ENCODE results near the gene ZNF462. TPM values are rescaled to one million over a fixed set of nuclear protein-coding genes. Genes with fewer than 3 reads are reported as not detected.
A peak's percentile ranks its signal among the peaks of the same experiment; 100 is the strongest.

Gene ZNF462
- total RNA-seq, 1 donor from 2014 or later, result 28.5 TPM

- intact Hi-C loops (cut with DNase I), result no loop called here
- DNase-seq (ENCODE audit: extremely low spot score in 2 of 2), result no peak
- Histone ChIP-seq H3K4me1 (no peaks in the 10 kb centered on the region), H3K27ac (no peak overlapping the region), H3K36me3 (no peaks in the 10 kb centered on the region), H3K27me3 (no peaks in the 10 kb centered on the region), H3K9me3 (no peaks in the 10 kb centered on the region), H3K4me3 (no peak overlapping the region)
- TF ChIP-seq, protein P1, sequence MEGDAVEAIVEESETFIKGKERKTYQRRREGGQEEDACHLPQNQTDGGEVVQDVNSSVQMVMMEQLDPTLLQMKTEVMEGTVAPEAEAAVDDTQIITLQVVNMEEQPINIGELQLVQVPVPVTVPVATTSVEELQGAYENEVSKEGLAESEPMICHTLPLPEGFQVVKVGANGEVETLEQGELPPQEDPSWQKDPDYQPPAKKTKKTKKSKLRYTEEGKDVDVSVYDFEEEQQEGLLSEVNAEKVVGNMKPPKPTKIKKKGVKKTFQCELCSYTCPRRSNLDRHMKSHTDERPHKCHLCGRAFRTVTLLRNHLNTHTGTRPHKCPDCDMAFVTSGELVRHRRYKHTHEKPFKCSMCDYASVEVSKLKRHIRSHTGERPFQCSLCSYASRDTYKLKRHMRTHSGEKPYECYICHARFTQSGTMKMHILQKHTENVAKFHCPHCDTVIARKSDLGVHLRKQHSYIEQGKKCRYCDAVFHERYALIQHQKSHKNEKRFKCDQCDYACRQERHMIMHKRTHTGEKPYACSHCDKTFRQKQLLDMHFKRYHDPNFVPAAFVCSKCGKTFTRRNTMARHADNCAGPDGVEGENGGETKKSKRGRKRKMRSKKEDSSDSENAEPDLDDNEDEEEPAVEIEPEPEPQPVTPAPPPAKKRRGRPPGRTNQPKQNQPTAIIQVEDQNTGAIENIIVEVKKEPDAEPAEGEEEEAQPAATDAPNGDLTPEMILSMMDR (IDR thresholded peaks at IDR 0.05), result no peak
- TF ChIP-seq POLR2A (IDR thresholded peaks at IDR 0.05) (no peak), POLR2AphosphoS5 (IDR thresholded peaks at IDR 0.05; ENCODE audit: insufficient read depth in 1 of 2, low read depth in 1 of 2) (no peak)
Observed at GRCh38 chr9:107025260-107026035, 162.5 kb downstream of the ZNF462 start.

DNA sequence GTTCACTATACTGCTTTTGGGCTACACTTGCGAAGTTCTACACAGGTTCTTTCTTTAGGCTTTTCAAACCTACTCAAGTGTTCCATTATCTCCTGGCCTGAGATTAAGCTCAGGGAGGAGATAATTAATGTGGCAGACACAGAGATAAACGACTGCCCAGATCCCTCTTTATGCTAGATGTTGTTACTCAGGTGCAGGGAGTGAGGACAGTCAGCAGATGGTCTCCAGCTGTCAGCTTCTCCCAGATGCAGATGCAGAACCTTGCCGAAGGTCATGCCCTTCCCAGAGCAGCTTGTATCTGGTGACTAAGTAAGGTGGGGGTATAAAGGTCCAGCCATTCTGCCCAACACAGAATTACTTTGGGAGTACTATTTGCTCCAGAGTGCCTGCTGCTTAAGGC, 166.2 kb downstream of the ZNF462 start:
- Histone ChIP-seq H3K4me1 (no peaks in the 10 kb centered on the region), H3K9me3 (no peaks in the 10 kb centered on the region), H3K27ac (no peak overlapping the region), H3K36me3 (no peaks in the 10 kb centered on the region), H3K27me3 (no peaks in the 10 kb centered on the region), H3K4me3 (no peak overlapping the region)
- intact Hi-C loops (cut with DNase I), result no loop called here
- TF ChIP-seq, protein P1 (IDR thresholded peaks at IDR 0.05), result no peak
- TF ChIP-seq POLR2A (IDR thresholded peaks at IDR 0.05) (no peak), POLR2AphosphoS5 (IDR thresholded peaks at IDR 0.05; ENCODE audit: insufficient read depth in 1 of 2, low read depth in 1 of 2) (no peak)
- DNase-seq (ENCODE audit: extremely low spot score in 2 of 2), result no peak

DNA sequence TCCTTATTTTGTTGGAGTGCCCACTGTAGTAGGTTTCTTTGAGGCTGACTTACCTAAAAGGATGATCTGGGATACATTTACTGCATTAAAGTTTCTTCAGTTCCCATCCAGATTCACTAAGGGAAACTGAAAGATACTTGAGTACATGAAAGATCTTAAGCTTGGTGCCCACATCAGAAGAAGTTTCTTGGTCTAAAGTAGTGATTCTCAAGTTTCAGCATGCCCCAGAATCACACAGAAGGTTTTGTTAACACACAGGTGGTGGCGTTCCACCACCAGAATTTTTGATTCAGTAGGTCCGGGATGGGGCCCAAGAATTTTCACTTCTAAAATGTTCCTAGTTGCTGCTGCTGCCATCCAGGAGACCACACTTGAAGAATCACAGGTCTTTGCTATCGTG, 171.0 kb downstream of the ZNF462 start:
- Histone ChIP-seq H3K36me3 (no peaks in the 10 kb centered on the region), H3K27ac (no peak overlapping the region), H3K27me3 (no peaks in the 10 kb centered on the region), H3K4me1 (no peaks in the 10 kb centered on the region), H3K4me3 (no peak overlapping the region), H3K9me3 (no peaks in the 10 kb centered on the region)
- intact Hi-C loops (cut with DNase I), result no loop called here
- peak in 1 of 2 donors; percentile 8 for DNase-seq (ENCODE audit: extremely low spot score in 2 of 2)
- TF ChIP-seq POLR2AphosphoS5 (IDR thresholded peaks at IDR 0.05; ENCODE audit: insufficient read depth in 1 of 2, low read depth in 1 of 2) (no peak), POLR2A (IDR thresholded peaks at IDR 0.05) (no peak)
- TF ChIP-seq, protein P1 (IDR thresholded peaks at IDR 0.05), result no peak

DNA sequence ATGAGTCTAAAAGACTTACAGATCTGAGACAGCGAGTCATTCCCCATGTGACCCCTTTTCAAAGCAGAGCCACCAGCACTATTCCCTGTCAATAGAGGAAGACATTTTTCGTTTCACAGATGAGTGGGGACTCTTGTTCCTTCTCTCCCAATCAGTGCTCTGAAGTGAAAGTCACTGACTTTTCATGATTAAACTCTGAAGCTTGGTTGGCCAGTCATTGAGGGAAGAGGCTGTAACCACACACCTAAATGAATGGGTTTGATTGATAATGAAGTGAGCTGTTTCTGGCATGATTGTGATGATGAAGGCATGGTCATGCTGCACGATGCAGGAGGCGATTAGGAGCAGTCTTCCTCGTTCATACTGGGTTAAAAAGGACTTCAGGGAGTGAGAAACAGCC, 171.9 kb downstream of the ZNF462 start:
- Histone ChIP-seq H3K4me3 (no peak overlapping the region), H3K27me3 (no peaks in the 10 kb centered on the region), H3K27ac (no peak overlapping the region), H3K4me1 (no peaks in the 10 kb centered on the region), H3K9me3 (no peaks in the 10 kb centered on the region), H3K36me3 (no peaks in the 10 kb centered on the region)
- TF ChIP-seq POLR2AphosphoS5 (IDR thresholded peaks at IDR 0.05; ENCODE audit: insufficient read depth in 1 of 2, low read depth in 1 of 2) (no peak), POLR2A (IDR thresholded peaks at IDR 0.05) (no peak)
- TF ChIP-seq, protein P1 (IDR thresholded peaks at IDR 0.05), result no peak
- DNase-seq (ENCODE audit: extremely low spot score in 2 of 2), result peak in 1 of 2 donors; percentile 3
- intact Hi-C loops (cut with DNase I), result no loop called here

DNA sequence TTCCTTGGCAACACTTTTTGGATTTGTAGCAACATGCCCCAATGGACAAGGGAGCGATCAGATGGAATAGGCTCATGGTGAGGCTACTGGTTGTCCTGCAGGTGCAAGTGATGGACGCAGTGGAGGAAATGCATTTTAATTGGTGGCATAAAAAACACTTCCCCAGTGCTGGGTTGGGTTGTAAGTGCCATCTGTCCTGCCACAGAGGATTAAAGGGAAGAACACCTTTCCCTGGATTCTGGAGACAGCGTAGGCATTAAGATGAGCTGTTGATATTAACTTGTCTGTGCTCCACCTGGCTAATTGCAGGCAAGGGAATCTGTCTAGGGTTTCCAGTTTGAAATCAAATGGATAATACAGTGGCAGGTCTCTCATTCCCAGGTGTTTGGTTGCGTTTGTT, 173.4 kb downstream of the ZNF462 start:
- no peaks in the 10 kb centered on the region for H3K9me3 ChIP-seq
- no peaks in the 10 kb centered on the region for H3K4me1 ChIP-seq
- no peak overlapping the region for H3K4me3 ChIP-seq
- intact Hi-C loops (cut with DNase I), result no loop called here
- TF ChIP-seq POLR2A (IDR thresholded peaks at IDR 0.05) (no peak), POLR2AphosphoS5 (IDR thresholded peaks at IDR 0.05; ENCODE audit: insufficient read depth in 1 of 2, low read depth in 1 of 2) (no peak)
- TF ChIP-seq, protein P1 (IDR thresholded peaks at IDR 0.05), result no peak
- no peaks in the 10 kb centered on the region for H3K36me3 ChIP-seq
- no peak overlapping the region for H3K27ac ChIP-seq
- no peak for DNase-seq (ENCODE audit: extremely low spot score in 2 of 2)
- no peaks in the 10 kb centered on the region for H3K27me3 ChIP-seq

Measured in vagina (tissue), 2 donors.